ENCODE measurements around the gene ZMYND8. TPM values are rescaled to one million over a fixed set of nuclear protein-coding genes. Genes with fewer than 3 reads are reported as not detected.

ZMYND8 gene
- total RNA-seq, 1 experiment from 2014 or later = 107 TPM

- no peaks in the 10 kb centered on the region for H3K36me3 ChIP-seq (ENCODE audit: low read depth)
- BruUV-seq (replicated peaks) = no TSS peak
- no peaks in the 10 kb centered on the region for H3K9me2 ChIP-seq (ENCODE audit: insufficient read depth)
- no peaks in the 10 kb centered on the region for H3K9me3 ChIP-seq (ENCODE audit: insufficient read depth, low read depth)
- H3K4me3 ChIP-seq = no peak overlapping the region
- H3K4me2 ChIP-seq = no peak overlapping the region
- H3F3A ChIP-seq (ENCODE audit: insufficient read depth, low read depth) = no peaks in the 10 kb centered on the region
- H3K4me1 ChIP-seq (replicated peaks; ENCODE audit: insufficient read depth) = no peaks in the 10 kb centered on the region
- H2AFZ ChIP-seq = no peak overlapping the region
- H3K27ac ChIP-seq = no peak overlapping the region
- CTCF ChIA-PET = no interaction called here
- H3K27me3 ChIP-seq (ENCODE audit: insufficient read depth, low read depth) = 0 out of 2 replicates have a peak, but pooled peaks cover 3% of the 10 kb centered on the region
- POLR2A ChIA-PET (ENCODE audit: unreplicated experiment) = no interaction called here
- no peak for TF ChIP-seq CTCF (conservative IDR thresholded peaks at IDR 0.05)
- TF ChIP-seq EZH2 (IDR thresholded peaks at IDR 0.05; ENCODE audit: low read depth) = no peak
- no peaks in the 10 kb centered on the region for H3K79me2 ChIP-seq (ENCODE audit: low read depth)
- no peak for DNase-seq
- intact Hi-C loops (cut with micrococcal nuclease; ENCODE audit: unreplicated experiment) = no loop called here
- no peaks in the 10 kb centered on the region for H4K20me1 ChIP-seq (ENCODE audit: insufficient read depth)
Observed at GRCh38 chr20:47167846-47168245, 188.7 kb downstream of the ZMYND8 start.

GRCh38 chr20:47165376-47165865 lies 191.1 kb downstream of the ZMYND8 start:
- H3K4me3 ChIP-seq = no peak overlapping the region
- no peak for DNase-seq
- ChIA-PET CTCF (no interaction called here), POLR2A (ENCODE audit: unreplicated experiment) (no interaction called here)
- no peaks in the 10 kb centered on the region for H3K9me2 ChIP-seq (ENCODE audit: insufficient read depth)
- 0 out of 2 replicates have a peak, but pooled peaks cover 3% of the 10 kb centered on the region for H3K27me3 ChIP-seq (ENCODE audit: insufficient read depth, low read depth)
- no TSS peak for BruUV-seq (replicated peaks)
- no peak for TF ChIP-seq CTCF (conservative IDR thresholded peaks at IDR 0.05)
- no peak for TF ChIP-seq EZH2 (IDR thresholded peaks at IDR 0.05; ENCODE audit: low read depth)
- H3K79me2 ChIP-seq (ENCODE audit: low read depth) = no peaks in the 10 kb centered on the region
- no peak overlapping the region for H3K4me2 ChIP-seq
- H2AFZ ChIP-seq = no peak overlapping the region
- H3K9me3 ChIP-seq (ENCODE audit: insufficient read depth, low read depth) = no peaks in the 10 kb centered on the region
- no peaks in the 10 kb centered on the region for H4K20me1 ChIP-seq (ENCODE audit: insufficient read depth)
- no peaks in the 10 kb centered on the region for H3F3A ChIP-seq (ENCODE audit: insufficient read depth, low read depth)
- H3K36me3 ChIP-seq (ENCODE audit: low read depth) = no peaks in the 10 kb centered on the region
- H3K4me1 ChIP-seq (replicated peaks; ENCODE audit: insufficient read depth) = no peaks in the 10 kb centered on the region
- intact Hi-C loops (cut with micrococcal nuclease; ENCODE audit: unreplicated experiment) = no loop called here
- no peak overlapping the region for H3K27ac ChIP-seq

GRCh38 chr20:47164140-47164539 lies 192.4 kb downstream of the ZMYND8 start:
- Histone ChIP-seq H3K27ac (no peak overlapping the region), H3K4me2 (no peak overlapping the region), H3K36me3 (ENCODE audit: low read depth) (no peaks in the 10 kb centered on the region), H3K4me1 (replicated peaks; ENCODE audit: insufficient read depth) (no peaks in the 10 kb centered on the region), H3K27me3 (ENCODE audit: insufficient read depth, low read depth) (0 out of 2 replicates have a peak, but pooled peaks cover 3% of the 10 kb centered on the region), H3K9me3 (ENCODE audit: insufficient read depth, low read depth) (no peaks in the 10 kb centered on the region), H4K20me1 (ENCODE audit: insufficient read depth) (no peaks in the 10 kb centered on the region), H3K4me3 (no peak overlapping the region), H2AFZ (no peak overlapping the region), H3F3A (ENCODE audit: insufficient read depth, low read depth) (no peaks in the 10 kb centered on the region), H3K9me2 (ENCODE audit: insufficient read depth) (no peaks in the 10 kb centered on the region), H3K79me2 (ENCODE audit: low read depth) (no peaks in the 10 kb centered on the region)
- BruUV-seq (replicated peaks) = no TSS peak
- DNase-seq = no peak
- ChIA-PET CTCF (no interaction called here), POLR2A (ENCODE audit: unreplicated experiment) (no interaction called here)
- TF ChIP-seq EZH2 (IDR thresholded peaks at IDR 0.05; ENCODE audit: low read depth) (no peak), CTCF (conservative IDR thresholded peaks at IDR 0.05) (no peak)
- intact Hi-C loops (cut with micrococcal nuclease; ENCODE audit: unreplicated experiment) = no loop called here
